ENCODE results near the gene LNX1. TPM values are rescaled to one million over a fixed set of nuclear protein-coding genes. Genes with fewer than 3 reads are reported as not detected.

The LNX1 gene
- total RNA-seq, 2 donors from 2014 or later = 17.5 to 18.4 TPM

DNA sequence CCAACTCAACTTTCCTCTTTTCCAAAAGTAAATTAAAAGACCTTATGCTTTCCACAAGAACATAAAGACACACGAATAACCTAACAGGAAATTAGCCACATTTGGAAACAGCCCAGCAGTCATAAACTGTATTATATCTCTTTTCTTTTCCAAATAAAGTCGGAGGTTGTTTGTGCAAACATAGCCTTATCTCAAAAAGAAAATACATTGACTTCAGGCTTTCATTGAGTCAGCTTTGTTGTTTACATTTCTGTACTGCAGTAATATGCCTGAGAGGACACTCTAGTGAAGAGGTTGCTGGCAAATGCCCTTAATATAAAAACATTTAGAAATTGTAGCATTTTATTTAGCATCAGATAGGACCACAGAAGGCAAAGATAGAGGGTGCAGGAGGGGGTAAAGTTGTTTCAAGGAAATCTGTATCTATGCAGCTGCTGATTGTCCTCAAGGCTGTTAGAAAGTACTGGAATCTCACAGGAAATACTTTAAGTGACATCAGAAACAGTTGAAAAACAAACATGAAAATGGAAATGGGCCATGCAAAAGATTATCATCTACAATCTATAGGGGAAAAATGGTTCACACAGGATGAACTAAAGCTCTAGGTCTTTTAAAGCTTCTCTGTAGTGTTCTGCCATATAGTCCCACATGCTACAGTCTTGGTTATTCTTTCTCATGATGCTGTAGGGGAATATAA, 14.5 kb downstream of the LNX1 start:
- intact Hi-C loops (cut with DNase I, micrococcal nuclease) = no loop called here
- DNase-seq (no peak), ATAC-seq (peak; percentile 95)

DNA sequence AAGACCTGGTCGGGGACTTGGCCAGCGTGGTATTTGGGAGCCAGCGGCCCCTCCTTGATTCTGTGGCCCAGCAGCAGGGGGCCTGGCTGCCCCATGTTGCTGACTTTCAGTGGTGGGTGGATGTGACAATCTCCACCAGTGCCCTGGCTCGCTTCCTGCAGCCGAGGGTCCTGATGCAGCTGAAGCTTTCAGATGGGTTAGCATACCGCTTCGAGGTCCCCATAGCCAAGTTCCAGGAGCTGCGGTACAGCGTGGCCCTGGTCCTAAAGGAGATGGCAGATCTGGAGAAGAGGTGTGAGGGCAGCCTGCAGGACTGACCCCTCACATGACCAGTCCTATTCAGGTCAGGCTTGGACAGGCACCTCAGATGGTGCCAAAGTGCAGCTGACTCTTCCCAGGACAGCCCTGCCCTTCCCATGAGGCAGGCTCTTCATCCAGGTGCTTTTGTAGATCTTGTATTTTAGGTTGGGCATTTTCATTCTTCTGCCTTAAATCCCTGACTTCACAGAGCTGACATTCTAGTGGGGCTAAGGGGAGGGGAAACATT, 15.1 kb downstream of the LNX1 start:
- intact Hi-C loops (cut with DNase I, micrococcal nuclease) = no loop called here
- DNase-seq (no peak), ATAC-seq (peak; percentile 46)

DNA sequence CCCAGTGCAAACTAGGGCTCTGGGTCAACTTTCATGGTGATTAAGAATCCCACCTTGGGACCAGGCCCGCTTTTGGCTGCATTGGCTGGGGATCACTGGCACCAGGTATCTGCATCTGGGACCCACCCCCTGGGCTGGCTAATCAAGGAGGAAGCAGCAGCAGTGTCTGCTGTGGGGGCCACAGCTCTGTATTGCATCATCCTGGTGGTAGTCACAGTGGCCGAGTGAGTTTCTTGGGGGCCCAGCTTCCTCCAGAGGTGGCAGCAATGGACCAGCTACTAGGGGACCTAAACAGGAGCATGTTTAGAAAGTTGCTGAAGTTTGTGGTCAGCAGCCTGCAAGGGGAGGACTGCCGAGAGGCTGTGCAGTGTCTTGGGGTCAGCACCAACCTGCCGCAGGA, 15.7 kb downstream of the LNX1 start:
- DNase-seq = no peak
- no peak for ATAC-seq
- intact Hi-C loops (cut with DNase I, micrococcal nuclease) = no loop called here

DNA sequence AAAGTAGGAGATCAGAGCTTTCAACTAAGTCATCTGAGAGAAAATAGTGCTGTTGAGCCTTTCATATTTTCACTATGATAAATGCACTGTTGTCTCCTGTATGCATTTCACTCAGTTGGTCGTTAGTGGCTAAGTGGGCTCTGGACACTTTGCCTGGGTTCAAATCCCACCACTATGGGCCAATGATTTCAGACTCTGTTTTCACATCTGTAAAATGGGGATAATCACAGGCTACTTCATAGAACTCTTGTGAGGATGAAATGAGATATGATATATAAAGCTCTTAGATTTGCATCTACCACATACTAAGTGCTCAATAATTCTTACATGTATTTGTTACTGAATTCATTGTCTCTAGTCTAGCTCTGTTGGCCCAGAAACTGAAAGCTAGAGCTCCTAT, 16.8 kb downstream of the LNX1 start:
- intact Hi-C loops (cut with DNase I, micrococcal nuclease) = no loop called here
- DNase-seq (no peak), ATAC-seq (no peak)

DNA sequence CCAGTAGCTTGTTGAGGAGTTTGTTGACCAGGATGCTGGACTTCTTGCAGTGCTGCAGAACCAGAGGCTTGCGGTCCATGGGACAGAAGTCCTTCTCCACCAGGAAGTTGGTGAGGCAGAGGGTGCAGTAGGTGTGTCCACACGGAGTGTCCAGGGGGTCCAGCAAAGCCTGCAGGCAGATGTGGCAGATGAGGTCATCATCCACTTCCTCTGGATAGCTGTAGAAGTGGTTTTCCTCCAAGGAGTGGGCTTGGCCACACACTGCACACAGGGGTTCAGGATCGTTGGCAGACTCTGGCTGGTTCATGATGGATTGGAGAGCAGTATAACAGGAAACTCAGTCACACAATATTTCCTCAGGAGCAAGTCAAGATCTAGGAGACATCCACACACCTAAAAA, 17.6 kb downstream of the LNX1 start:
- DNase-seq (no peak), ATAC-seq (no peak)
- intact Hi-C loops (cut with DNase I, micrococcal nuclease) = no loop called here

DNA sequence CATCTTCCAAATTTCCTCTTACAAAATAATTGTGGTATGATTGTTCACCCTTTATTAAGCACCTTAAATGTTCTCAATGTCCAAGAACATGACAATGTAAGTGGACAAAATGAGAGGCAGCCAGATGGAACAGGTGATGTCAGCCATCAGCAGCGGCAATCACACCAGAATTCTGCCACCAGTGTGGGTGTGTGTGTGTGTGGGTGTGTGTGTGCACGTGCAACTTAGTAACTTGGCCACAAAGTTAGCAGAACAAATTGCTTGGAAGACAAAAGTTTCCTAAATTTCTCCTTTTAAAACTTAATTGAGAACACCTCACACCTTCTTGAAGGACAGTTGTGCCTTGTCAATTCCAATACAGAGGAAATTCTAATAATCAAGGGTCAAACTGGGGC, 18.7 kb downstream of the LNX1 start:
- intact Hi-C loops (cut with DNase I, micrococcal nuclease) = no loop called here
- ATAC-seq = no peak
- no peak for DNase-seq

DNA sequence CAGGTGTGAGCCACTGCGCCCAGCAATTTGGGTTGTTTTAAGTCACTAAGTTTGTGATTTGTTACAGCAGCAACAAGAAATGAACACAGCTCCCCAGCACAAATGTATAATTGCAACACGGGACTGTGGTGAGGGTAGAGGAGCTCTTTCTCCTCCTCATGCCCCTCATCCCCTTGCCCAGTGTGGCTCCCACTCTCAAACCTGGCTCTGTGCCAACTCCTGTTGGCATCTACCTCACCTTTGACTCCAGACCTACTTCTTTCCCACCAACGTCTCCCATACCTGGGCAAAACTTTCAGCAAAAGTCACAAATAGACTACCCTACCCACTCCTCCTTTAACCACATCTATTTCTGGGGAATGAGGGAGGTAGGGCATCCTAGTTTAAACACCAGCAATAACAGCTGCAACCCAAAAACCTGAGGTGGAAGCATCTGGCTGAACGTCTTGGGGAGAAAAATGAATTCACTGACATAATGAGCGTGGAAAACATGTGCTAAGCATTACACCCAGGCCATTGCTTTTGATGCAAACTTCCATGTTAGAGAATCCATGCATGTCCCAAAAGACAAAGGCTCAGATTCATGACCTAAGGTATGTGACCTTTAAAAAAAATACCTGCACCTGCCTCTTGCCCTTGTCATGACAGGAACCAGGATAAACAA, 19.2 kb downstream of the LNX1 start:
- no peak for ATAC-seq

DNA sequence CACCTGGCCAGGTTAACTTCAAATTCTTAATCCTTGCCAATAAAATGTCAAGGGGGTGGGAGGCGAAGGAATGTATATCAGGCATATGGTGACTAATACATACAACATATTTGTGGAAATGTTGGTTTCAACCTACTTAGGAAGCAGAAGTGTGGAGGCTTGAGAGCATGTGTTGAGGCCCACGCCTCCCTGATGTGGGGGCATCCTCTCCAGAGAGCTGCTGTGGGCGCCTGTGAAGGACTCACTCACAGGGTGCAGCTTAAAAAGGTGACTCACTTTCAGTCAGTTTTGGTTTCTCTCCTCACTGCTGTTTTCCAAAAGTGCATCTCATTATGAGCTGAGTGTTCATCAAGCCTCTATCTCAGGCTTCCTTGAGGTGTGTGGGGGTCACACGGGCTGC, 27.5 kb downstream of the LNX1 start:
- ATAC-seq (no peak), DNase-seq (no peak)
- intact Hi-C loops (cut with DNase I, micrococcal nuclease) = no loop called here

More for the DNA sequence above, 19.2 kb downstream of the LNX1 start:
- DNase-seq = no peak
- intact Hi-C loops (cut with DNase I, micrococcal nuclease) = no loop called here

DNA sequence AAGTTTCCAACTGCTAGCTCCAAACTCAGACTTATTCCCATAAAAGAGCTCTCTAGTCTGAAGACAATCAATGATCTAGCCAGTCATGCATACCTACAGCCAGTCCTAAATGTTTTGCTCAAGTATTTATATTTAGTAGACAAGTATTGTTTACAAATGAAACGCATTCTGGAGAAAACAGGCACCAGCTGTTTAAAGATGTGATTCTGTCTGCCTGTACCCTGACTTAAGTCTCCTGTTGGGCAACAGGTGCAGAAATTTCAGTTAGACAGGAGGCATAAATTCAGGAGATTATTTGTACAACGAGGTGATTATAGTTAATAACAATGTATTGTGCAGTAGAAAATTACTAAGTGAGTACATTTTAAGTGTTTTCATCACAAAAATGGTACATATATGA, 28.9 kb downstream of the LNX1 start:
- intact Hi-C loops (cut with DNase I, micrococcal nuclease) = no loop called here
- ATAC-seq (no peak), DNase-seq (no peak)

DNA sequence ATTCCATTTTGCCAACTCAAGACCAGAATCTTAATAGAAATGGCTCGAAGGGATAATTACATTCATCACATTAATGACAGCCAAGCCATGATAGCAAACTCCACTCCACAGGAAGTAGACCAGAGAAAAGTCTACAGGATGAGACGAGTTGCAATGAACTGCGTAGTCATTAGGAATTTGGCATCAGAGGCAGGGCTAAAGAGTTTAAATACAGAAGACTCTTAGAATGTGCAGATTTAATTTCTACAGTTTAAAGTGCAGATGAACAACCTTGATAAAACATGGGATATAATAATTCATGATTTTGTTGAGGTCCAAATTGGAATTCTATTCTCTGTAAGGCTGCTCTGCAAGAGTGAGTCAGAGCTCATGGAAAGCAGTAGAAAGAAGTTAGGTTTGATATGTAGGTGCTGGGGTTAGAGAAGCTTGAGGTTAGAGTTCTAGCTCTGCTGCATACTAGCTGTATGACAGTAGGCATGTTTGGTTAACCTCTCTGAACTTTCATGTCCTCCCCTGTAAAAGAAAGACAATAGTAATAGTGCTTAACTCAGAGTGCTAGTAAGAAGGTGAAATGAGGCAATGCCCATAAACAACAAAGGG, 32.2 kb downstream of the LNX1 start:
- ATAC-seq (no peak), DNase-seq (no peak)
- intact Hi-C loops (cut with DNase I, micrococcal nuclease) = no loop called here

DNA sequence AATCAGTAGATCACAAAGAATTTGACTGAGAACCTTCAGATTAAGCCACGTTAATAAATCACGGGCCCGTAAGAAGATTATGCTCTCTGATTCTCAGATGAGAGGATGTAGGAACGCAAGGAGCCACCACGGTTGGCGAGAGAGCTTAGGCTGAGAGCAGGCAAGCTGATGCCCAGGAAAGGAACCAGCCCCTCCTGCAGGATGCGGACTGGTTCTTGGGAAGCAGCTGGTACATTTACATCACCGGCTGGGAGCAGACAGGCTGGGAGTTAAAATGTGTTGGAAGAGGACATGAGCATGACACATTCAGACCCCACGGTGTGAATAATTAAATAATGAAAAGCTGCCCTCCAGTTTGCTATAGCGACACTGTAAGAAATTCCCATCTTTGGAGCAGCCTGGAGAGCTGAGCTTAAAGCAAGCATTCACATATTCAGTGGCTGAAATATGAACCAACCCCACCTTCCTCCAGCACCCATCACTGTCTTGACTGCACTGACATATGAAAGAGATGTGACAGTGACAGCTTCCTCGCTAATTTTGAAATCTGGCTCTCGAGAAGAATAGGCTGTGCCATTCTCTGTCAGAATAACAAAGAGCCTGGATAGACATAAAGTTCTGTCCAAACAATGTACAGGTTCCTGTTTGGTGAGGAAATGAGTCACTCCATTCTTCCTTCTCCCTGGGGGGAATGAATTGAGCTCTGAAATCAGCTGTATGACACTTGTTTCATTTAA, 33.1 kb downstream of the LNX1 start:
- intact Hi-C loops (cut with DNase I, micrococcal nuclease) = no loop called here
- DNase-seq = no peak
- ATAC-seq = no peak

DNA sequence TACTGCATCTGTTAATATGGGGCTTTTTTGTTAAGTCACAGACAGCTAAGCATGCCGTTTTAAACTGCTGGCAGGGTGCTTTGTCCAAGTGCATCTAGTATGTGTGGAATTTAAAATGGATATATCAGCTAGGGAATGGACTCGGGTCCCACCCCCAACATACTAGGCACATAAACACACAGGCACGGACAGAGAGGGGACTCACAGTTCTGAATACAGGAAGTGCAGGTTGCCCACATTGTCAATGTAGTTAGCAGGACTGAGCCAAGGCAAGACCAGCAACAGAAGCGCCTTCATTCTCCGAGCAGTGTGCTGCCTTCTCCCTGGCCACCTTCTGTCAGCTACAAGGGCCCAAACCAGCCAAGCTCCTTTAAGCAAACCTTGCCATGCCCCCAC, 33.6 kb downstream of the LNX1 start:
- ATAC-seq = no peak
- intact Hi-C loops (cut with DNase I, micrococcal nuclease) = no loop called here
- no peak for DNase-seq

DNA sequence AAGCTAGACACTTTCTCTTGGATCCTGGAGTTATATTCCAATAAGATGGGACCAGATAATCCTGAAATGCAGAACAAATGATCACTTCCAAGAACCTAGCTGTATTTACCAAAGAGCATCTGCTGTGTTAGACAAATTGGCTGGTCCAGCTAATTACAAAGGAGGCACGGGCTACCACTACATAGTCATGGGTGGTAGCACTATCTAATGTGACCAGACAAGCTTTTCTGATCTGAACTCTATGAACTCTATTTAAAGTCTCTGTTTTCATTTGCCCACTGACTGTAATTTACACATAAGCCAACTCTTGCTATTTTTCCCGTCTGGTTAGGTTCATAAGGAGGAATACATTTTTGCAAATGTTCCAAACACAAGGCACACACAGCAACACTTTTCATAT, 34.6 kb downstream of the LNX1 start:
- DNase-seq = no peak
- intact Hi-C loops (cut with DNase I, micrococcal nuclease) = no loop called here
- no peak for ATAC-seq

DNA sequence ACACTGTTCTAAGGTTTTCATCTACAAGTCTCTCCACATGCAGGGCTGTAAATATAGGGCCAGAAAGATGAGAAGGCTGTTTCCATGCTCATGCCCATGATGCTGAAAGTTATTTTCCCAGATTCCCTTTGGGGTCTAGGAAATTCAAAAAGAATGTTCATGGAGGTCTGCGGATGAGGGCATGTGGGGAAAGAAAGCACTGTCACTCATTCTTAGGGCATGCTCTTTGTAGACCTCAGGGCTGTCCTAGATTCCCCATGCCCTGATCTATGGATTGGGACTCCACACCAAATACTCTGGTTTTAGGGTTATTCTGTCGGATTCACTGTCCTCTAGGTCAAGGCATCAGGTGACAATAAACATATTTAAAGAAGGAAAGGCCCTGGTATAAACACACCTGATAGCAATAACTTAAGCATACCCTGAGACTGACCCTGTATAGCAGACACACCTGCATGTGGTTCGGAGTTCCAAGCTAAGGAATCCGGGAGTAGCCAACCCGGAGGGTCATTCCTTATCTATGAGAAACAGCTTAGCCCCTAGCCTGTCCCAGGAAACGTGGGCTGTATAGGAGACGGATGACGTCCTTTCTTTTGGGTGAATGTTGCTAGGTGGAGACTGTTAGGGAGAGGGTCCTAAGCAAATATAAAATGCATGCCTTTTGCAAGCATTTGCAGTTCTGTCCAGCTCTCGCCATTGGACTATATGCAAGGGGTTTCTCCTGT, 37.6 kb downstream of the LNX1 start:
- DNase-seq (no peak), ATAC-seq (no peak)
- intact Hi-C loops (cut with DNase I, micrococcal nuclease) = no loop called here

DNA sequence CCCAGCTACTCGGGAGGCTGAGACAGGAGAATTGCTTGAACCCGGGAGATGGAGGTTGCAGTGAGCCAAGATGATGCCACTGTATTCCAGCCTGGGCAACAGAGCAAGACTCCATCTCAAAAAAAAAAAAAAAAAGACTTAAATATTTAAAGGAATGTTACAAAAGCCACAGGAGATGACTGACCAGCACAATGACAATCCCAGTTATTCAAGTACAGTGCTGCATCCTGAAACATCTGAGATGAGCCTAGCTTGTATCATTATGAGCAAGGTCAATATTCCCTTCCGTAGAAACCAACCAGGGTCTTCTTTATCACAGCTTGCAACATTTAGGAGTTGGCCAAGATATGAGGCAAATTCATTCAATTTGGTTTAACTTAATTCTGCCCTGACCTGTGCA, 38.6 kb downstream of the LNX1 start:
- ATAC-seq = no peak
- no peak for DNase-seq
- intact Hi-C loops (cut with DNase I, micrococcal nuclease) = no loop called here

DNA sequence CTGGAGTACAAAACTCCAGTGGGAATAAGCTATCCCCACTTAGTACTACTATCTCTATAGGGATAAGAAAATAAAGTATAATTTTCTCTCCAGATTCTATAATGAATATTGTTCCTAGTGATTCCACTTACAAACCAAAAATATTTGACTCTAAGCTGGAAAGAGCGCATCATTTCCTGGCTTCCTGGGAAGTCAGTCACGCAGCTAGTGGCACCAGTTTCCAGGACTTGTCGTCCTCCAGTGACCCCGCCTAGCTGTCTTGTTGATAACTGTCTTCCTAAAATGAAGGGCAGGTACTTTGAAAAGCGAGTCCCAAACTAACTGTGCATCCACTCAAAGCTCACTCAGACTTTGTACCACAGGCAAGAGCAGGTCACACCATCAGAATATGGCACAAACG, 39.3 kb downstream of the LNX1 start:
- ATAC-seq (no peak), DNase-seq (no peak)
- intact Hi-C loops (cut with DNase I, micrococcal nuclease) = no loop called here

DNA sequence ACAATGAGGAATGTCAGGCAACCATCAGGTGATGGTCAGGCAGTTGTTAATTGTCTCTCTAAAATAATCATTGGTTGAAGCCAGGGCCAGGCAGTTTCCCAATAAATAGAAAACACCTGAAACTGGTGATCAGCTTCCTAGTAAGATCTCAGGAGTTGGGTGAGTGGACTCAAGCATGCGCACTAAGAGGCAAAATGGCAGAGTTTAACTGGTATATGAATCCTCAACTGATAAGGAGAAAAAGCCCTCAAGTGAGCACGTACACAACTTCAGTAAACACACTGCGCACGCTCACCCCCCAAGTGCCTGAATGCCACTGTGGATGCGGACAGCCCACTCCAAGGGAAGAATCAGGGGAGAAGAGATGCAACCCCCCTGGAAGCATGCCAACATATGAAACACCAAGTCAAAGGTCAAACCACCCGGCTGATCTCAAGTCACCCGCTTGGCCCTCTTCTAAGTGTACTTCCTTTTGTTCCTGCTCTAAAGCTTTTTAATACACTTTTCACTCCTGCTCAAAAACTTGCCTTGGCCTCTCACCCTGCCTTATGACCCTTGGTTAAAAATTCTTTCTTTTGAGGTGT, 39.9 kb downstream of the LNX1 start:
- no peak for DNase-seq
- ATAC-seq = no peak
- intact Hi-C loops (cut with DNase I, micrococcal nuclease) = no loop called here

DNA sequence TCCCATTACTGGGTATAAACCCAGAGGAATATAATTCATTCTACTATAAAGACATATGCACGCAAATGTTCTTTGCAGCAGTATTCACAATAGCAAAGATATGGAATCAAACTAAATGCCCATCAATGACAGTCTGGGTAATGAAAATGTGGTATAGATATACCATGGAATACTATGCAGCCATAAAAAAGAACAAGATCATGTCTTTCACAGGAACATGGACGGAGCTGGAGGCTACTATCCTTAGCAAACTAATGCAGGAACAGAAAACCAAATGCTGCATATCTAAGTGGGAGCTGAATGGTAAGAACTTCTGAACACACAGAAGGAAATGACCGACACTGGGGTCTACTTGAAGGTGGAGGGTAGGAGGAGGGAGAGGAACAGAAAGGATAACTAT, 42.6 kb downstream of the LNX1 start:
- DNase-seq (no peak), ATAC-seq (no peak)
- intact Hi-C loops (cut with DNase I, micrococcal nuclease) = no loop called here

DNA sequence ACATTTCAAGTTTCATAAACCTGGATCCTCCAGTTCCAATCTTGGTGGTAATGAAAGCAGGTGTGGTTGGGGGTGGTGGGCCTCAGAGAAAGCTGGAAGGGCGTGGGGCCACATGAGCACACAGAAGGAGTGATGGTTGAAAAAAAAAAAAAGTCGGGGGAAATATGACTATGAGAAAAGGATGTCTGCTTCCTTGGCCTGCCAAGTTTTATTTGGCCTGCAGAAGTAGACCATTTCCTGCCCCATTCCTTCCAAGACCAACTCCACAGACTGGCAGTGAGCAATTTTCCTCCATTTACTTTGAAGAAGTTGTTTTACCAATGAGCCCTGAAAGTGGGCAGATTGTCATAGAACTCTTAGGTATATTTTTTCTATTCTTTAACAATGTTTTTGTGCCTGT, 43.3 kb downstream of the LNX1 start:
- no peak for DNase-seq
- intact Hi-C loops (cut with DNase I, micrococcal nuclease) = no loop called here

More for the DNA sequence above, 43.3 kb downstream of the LNX1 start:
- ATAC-seq = no peak
